CD4-positive, alpha-beta T cell (primary cell): Measurements from ENCODE around the gene TSPAN33. TPM values are rescaled to one million over a fixed set of nuclear protein-coding genes. Genes with fewer than 3 reads are reported as not detected.

ENCODE experiments used
- ATAC-seq: fragments of 200-7000 bp; cut with Tn5 transposase; one replicate; pipeline ENCODE4 v1.10.0; 2022; ENCODE audit warnings: mild to moderate bottlenecking; ENCODE audit not compliant: poor library complexity
- CTCF ChIA-PET: fragments of 350-600 bp; sonication (Branson Sonifier 250); formaldehyde crosslinking; loops from one replicate; lab custom pipeline; 2021; ENCODE audit warnings: antibody characterized with exemption, inconsistent platforms; lab: Charles Lee
- POLR2A ChIA-PET: fragments of 350-600 bp; sonication (Branson Sonifier 250); formaldehyde crosslinking; loops from one replicate; lab custom pipeline; 2021; ENCODE audit warnings: antibody characterized with exemption, inconsistent platforms; lab: Charles Lee
- DNase-seq, 14 experiments: peaks; one replicate each; pipeline ENCODE4 v3.0.0-alpha.2; 2013 to 2020; ENCODE audit warnings: mixed read lengths in 2 of 14
- H3K27ac ChIP-seq, 2 donors: one replicate each; pipeline versions ENCODE4 v1.5.1 to v1.7.0; 2013; ENCODE audit warnings: low read length in 2 of 2, low read depth in 1 of 2, mild to moderate bottlenecking in 1 of 2
- H3K27me3 ChIP-seq, 2 experiments: 1 replicate in 1 of 2; 2 replicates in 1 of 2; pipeline versions ENCODE4 v1.6.1 to v1.7.0; 2013; ENCODE audit warnings: low read length in 2 of 2, control low read depth in 1 of 2, mild to moderate bottlenecking in 1 of 2, moderate library complexity in 1 of 2; ENCODE audit not compliant: insufficient read depth in 2 of 2, control insufficient read depth in 1 of 2
- H3K36me3 ChIP-seq: one replicate; pipeline ENCODE4 v1.6.1; 2013; ENCODE audit warnings: low read length, control low read depth; ENCODE audit not compliant: insufficient read depth
- H3K4me1 ChIP-seq: one replicate; pipeline ENCODE4 v1.6.1; 2013; ENCODE audit warnings: low read length, control low read depth; ENCODE audit not compliant: insufficient read depth
- H3K4me3 ChIP-seq: one replicate; pipeline ENCODE4 v1.5.1; 2013; ENCODE audit warnings: mild to moderate bottlenecking, low read length, moderate library complexity
- H3K9me3 ChIP-seq, 2 experiments: 1 replicate in 1 of 2; 2 replicates in 1 of 2; pipeline versions ENCODE4 v1.6.1 to v1.7.0; 2013; ENCODE audit warnings: low read length in 2 of 2, mild to moderate bottlenecking in 2 of 2, control low read depth in 1 of 2, moderate library complexity in 1 of 2; ENCODE audit not compliant: control insufficient read depth in 1 of 2, insufficient read depth in 1 of 2
- H3K27ac Mint-ChIP-seq: one replicate; pipeline ENCODE4 v1.8.0; 2020; ENCODE audit warnings: mixed read lengths
- H3K27me3 Mint-ChIP-seq: one replicate; pipeline ENCODE4 v1.8.0; 2021; ENCODE audit warnings: mixed read lengths
- H3K36me3 Mint-ChIP-seq: one replicate; pipeline ENCODE4 v1.8.0; 2021; ENCODE audit warnings: low read depth, mixed read lengths
- H3K4me1 Mint-ChIP-seq: one replicate; pipeline ENCODE4 v1.8.0; 2021; ENCODE audit warnings: low read depth, mixed read lengths
- H3K4me3 Mint-ChIP-seq: one replicate; pipeline ENCODE4 v1.8.0; 2020; ENCODE audit warnings: mild to moderate bottlenecking, mixed read lengths
- H3K9me3 Mint-ChIP-seq: one replicate; pipeline ENCODE4 v1.8.0; 2020; ENCODE audit warnings: mixed read lengths
- intact Hi-C, 2 experiments: fragments of 100-400 bp; cut with DNase I in 1 of 2; cut with micrococcal nuclease in 1 of 2; formaldehyde crosslinking; loops; one replicate each; pipeline versions ENCODE4 v1.15.1 to v1.9.0; 2023 to 2025; cut with DNase I, micrococcal nuclease
- total RNA-seq, 174 experiments: library from RNA in 2 of 174; stranded (reverse) in 2 of 174; gene quantifications; one replicate each; pipeline ENCODE4 v1.2.3 and lab custom pipeline; 2021 to 2026
- TF ChIP-seq, protein P1 (sequence below): fragments of 200-600 bp; IDR thresholded peaks from one replicate; pipeline ENCODE4 v1.8.0; 2022; ENCODE audit warnings: antibody characterized with exemption, mild to moderate bottlenecking

Gene TSPAN33
- total RNA-seq, 2 experiments from 2014 or later, result 3.6 to 4.1 TPM

DNA sequence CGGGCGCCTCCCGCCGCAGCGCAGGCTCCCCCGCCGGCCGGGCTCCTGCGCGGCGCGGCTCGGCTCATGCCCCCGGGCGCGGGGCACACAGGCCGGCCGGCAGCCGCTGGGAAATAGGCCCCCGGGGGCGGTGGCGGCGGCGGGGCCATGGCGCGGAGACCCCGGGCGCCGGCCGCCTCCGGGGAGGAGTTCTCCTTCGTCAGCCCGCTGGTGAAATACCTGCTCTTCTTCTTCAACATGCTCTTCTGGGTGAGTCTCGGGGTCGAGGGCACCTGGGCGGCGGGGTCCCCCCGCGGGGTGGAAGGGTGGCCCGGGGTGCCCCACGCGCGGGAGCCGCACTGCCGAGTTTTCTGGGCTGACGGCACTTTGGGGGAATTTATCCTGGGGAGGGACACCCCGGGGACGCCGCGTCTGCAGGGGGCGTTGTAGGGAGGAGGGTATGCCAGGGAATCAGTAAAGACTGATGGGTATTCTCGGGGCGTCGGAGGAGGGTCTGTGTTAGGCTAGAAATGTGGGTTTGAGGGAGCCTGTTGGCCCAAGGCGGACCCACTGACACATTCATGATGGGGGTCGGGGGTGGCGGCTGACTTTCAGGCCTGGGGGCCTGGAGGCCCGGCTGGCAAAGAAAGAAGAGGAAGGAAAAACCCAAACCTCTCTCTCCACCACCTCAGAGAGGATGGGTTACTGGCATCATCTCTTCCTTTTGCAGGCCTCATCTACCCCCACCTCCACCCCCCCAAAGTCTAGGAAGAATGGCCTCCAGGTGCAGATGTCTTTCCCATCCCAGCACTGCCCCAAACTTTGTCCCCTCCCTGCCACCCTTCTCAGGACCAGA is 544 bp downstream of the TSPAN33 start:
- no peaks in the 10 kb centered on the region for H3K36me3 Mint-ChIP-seq
- TF ChIP-seq, protein P1, sequence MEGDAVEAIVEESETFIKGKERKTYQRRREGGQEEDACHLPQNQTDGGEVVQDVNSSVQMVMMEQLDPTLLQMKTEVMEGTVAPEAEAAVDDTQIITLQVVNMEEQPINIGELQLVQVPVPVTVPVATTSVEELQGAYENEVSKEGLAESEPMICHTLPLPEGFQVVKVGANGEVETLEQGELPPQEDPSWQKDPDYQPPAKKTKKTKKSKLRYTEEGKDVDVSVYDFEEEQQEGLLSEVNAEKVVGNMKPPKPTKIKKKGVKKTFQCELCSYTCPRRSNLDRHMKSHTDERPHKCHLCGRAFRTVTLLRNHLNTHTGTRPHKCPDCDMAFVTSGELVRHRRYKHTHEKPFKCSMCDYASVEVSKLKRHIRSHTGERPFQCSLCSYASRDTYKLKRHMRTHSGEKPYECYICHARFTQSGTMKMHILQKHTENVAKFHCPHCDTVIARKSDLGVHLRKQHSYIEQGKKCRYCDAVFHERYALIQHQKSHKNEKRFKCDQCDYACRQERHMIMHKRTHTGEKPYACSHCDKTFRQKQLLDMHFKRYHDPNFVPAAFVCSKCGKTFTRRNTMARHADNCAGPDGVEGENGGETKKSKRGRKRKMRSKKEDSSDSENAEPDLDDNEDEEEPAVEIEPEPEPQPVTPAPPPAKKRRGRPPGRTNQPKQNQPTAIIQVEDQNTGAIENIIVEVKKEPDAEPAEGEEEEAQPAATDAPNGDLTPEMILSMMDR, result peak; percentile 45
- Histone ChIP-seq H3K9me3 (no peaks in the 10 kb centered on the region), H3K27ac (no peak overlapping the region), H3K4me1 (peaks cover 21% of the 10 kb centered on the region), H3K27me3 (no peaks in the 10 kb centered on the region), H3K4me3 (peak overlapping the region; percentile 50), H3K36me3 (no peaks in the 10 kb centered on the region)
- intact Hi-C loops, result no loop called here
- peaks cover 20% of the 10 kb centered on the region for H3K4me1 Mint-ChIP-seq
- no peaks in the 10 kb centered on the region for H3K9me3 Mint-ChIP-seq
- no peak overlapping the region for H3K27ac Mint-ChIP-seq
- ChIA-PET CTCF (interaction anchor here (2.5 kb wide), 1 partner anchor 19 kb away, joined by 9 read pairs; no protein-coding TSS in a partner anchor), POLR2A (interaction anchor here (1.1 kb wide), 1 partner anchor 8 kb away, joined by 3 read pairs; no protein-coding TSS in a partner anchor)
- peaks cover 6% of the 10 kb centered on the region for H3K27me3 Mint-ChIP-seq
- ATAC-seq (peak; percentile 55), DNase-seq (peak in 7 of 14 experiments; percentile 13 to 53 (median 21))
- peak overlapping the region; percentile 87 for H3K4me3 Mint-ChIP-seq

DNA sequence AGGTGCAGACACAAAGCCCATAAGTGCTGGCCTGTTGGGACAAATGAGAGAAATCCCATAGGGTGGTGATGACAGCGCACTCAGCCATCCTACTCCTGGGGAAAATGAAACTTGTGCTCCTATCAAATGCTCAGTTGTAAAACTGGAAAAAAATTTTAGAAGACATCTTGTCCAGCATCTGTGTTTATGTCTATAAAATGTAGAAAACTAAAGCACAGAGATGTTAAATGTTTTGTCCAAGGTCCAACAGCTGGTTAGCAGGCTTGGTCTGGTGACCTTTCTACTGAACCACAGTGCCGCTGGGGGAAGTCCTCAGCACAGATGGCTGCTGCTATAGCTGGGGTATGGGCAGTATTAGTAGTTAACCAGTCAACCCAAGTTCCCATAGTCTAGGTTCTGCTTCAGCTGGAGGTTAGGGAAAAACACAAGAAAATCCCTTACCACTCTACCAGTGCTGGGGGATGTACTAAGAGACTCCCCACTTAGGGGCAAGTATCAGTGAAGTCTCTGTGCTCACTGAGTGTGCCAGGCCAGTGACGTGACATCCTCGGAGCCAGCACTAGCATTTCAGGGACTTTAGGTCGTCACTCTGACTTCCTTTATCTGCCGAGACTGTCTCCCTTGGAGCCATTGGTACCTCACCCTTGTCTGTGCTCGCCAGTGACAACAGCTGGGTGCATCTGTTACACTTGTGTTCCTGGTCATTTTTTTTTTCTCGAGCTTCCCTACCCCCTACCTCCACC is 1.9 kb downstream of the TSPAN33 start:
- Mint-ChIP-seq H3K4me1 (peaks cover 20% of the 10 kb centered on the region), H3K36me3 (no peaks in the 10 kb centered on the region), H3K9me3 (no peaks in the 10 kb centered on the region), H3K4me3 (peak overlapping the region; percentile 87), H3K27me3 (peaks cover 6% of the 10 kb centered on the region), H3K27ac (no peak overlapping the region)
- Histone ChIP-seq H3K36me3 (no peaks in the 10 kb centered on the region), H3K9me3 (no peaks in the 10 kb centered on the region), H3K4me3 (no peak overlapping the region), H3K27me3 (no peaks in the 10 kb centered on the region), H3K4me1 (peaks cover 21% of the 10 kb centered on the region), H3K27ac (no peak overlapping the region)
- intact Hi-C loops, result no loop called here
- ATAC-seq, result no peak
- CTCF ChIA-PET, result no interaction called here
- POLR2A ChIA-PET, result interaction anchor here (1.1 kb wide), 1 partner anchor 9 kb away, joined by 3 read pairs; no protein-coding TSS in a partner anchor
- peak in 1 of 14 experiments; percentile 44 for DNase-seq
- TF ChIP-seq, protein P1, result no peak

DNA sequence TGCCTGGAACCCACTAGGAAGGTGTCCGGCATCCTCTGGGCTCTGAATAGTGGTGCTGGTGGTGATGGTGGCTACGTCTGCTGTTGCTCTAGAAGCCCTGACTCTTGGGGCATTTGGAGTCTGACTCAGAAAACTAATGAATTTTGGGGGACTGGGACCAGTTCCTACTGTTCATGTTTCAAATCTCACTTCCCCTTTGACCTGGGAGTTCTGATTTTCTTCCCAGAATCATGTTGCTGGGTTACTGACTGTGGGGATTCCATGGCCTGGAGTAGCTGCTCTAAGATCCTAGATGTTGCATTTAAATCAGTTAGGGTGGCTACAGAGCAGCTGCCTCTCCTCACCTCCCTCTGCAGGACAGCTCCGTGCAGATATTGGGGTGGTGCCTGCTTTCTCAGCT is 3.2 kb downstream of the TSPAN33 start:
- H3K27me3 ChIP-seq, result no peaks in the 10 kb centered on the region
- no peaks in the 10 kb centered on the region for H3K9me3 ChIP-seq
- Mint-ChIP-seq H3K4me3 (peak overlapping the region; percentile 6), H3K27me3 (peaks cover 6% of the 10 kb centered on the region), H3K9me3 (no peaks in the 10 kb centered on the region), H3K36me3 (no peaks in the 10 kb centered on the region), H3K27ac (no peak overlapping the region), H3K4me1 (peaks cover 20% of the 10 kb centered on the region)
- DNase-seq (peak in 1 of 14 experiments; percentile 30), ATAC-seq (no peak)
- CTCF ChIA-PET, result no interaction called here
- no peaks in the 10 kb centered on the region for H3K36me3 ChIP-seq
- intact Hi-C loops, result no loop called here
- no peak overlapping the region for H3K4me3 ChIP-seq
- TF ChIP-seq, protein P1, result no peak
- H3K4me1 ChIP-seq, result peaks cover 21% of the 10 kb centered on the region
- no peak overlapping the region for H3K27ac ChIP-seq
- POLR2A ChIA-PET, result no interaction called here
